COLO829 (cell line): ENCODE measurements around the gene TBC1D21.

Source experiments
- DNase-seq: peaks from one replicate; pipeline ENCODE4 v3.0.0; 2012; ENCODE audit warnings: low spot score

Gene TBC1D21

GRCh38 chr15:73908822-73909122 lies 35.4 kb downstream of the TBC1D21 start:
- DNase-seq = no peak

GRCh38 chr15:73909651-73910050 lies 36.3 kb downstream of the TBC1D21 start:
- DNase-seq = no peak

- no peak for DNase-seq
Measured at GRCh38 chr15:73910522-73911303, 37.3 kb downstream of the TBC1D21 start.

- no peak for DNase-seq
Measured at GRCh38 chr15:73912030-73912596, 38.7 kb downstream of the TBC1D21 start.

- no peak for DNase-seq
Measured at GRCh38 chr15:73914145-73914544, 40.8 kb downstream of the TBC1D21 start.

- no peak for DNase-seq
Measured at GRCh38 chr15:73915082-73915481, 41.7 kb downstream of the TBC1D21 start.

GRCh38 chr15:73918784-73919183 lies 45.4 kb downstream of the TBC1D21 start:
- no peak for DNase-seq

GRCh38 chr15:73919706-73920105 lies 46.3 kb downstream of the TBC1D21 start:
- no peak for DNase-seq

- DNase-seq = no peak
Measured at GRCh38 chr15:73921254-73921925, 48.0 kb downstream of the TBC1D21 start.

GRCh38 chr15:73922186-73923151 lies 49.1 kb downstream of the TBC1D21 start:
- DNase-seq = no peak

GRCh38 chr15:73923156-73923487 lies 49.8 kb downstream of the TBC1D21 start:
- DNase-seq = no peak

- no peak for DNase-seq
Measured at GRCh38 chr15:73923488-73924164, 50.3 kb downstream of the TBC1D21 start.

- peak; percentile 42 for DNase-seq
Measured at GRCh38 chr15:73924171-73924921, 51.0 kb downstream of the TBC1D21 start.

- no peak for DNase-seq
Measured at GRCh38 chr15:73925848-73926218, 52.5 kb downstream of the TBC1D21 start.

GRCh38 chr15:73926219-73927002 lies 53.0 kb downstream of the TBC1D21 start, which contains the start of gene LOXL1:
LOXL1 (plus strand) TSS chr15:73926462; CDS start chr15:73926784, 322 bp downstream.
- DNase-seq = no peak

- no peak for DNase-seq
Measured at GRCh38 chr15:73927003-73927475, 53.7 kb downstream of the TBC1D21 start.

- no peak for DNase-seq
Measured at GRCh38 chr15:73927476-73928240, 54.3 kb downstream of the TBC1D21 start.

- DNase-seq = no peak
Measured at GRCh38 chr15:73928241-73928579, 54.8 kb downstream of the TBC1D21 start.

- no peak for DNase-seq
Measured at GRCh38 chr15:73928971-73929627, 55.7 kb downstream of the TBC1D21 start.
